NCI-H1436 treated with DMSO at 0.1 percent for 48 hours (cell line): Measurements from ENCODE around the gene GSN.

Experiments used
- DNase-seq: peaks from one replicate; lab custom pipeline; 2025; lab: John Stamatoyannopoulos, UW

The GSN gene

DNA sequence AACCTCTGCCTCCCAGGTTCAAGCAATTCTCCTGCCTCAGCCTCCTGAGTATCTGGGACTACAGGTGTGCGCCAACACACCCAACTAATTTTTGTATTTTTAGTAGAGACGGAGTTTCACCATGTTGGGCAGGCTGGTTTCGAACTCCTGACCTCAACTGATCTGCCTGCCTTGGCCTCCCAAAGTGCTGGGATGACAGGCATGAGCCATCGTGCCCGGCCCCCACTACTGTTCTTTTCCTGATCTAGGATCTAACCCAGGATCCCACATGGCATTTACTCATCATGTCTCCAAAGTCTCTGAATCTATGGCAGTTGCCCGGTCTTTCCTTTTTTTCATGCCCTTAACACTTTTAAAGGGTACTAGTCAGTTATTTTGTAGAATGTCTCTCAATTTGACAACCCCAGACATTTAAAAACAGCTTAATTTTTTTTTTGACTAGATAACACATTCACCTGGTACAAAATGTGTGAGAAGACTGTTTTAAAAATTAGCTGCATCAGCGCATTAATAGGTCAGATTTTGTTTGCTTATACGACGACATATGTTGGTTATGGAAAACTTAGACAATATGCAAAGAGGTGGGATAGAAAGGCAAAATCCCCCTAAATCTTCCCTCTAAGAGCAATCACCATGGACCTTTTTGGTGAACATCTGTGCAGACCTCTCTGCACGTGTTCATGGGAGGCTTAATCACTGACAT lies 55.6 kb downstream of the GSN start:
- DNase-seq = no peak

DNA sequence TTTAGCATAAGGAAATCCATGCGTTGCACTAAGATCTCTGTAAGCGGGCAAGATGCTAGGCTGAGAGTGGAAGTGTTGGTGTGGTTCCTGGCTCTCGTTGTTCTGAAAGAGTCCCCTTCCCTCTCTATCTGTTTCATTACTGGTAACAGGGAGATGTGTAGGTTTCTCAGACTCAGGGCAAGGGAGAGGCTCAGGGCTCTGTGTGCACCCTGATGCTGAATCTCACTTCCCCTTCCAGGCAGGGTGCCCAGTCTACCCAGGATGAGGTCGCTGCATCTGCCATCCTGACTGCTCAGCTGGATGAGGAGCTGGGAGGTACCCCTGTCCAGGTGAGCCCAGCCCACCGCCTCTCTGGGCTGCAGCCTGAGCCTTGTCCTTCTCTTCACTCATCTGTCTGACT lies 56.4 kb downstream of the GSN start:
- DNase-seq = no peak

DNA sequence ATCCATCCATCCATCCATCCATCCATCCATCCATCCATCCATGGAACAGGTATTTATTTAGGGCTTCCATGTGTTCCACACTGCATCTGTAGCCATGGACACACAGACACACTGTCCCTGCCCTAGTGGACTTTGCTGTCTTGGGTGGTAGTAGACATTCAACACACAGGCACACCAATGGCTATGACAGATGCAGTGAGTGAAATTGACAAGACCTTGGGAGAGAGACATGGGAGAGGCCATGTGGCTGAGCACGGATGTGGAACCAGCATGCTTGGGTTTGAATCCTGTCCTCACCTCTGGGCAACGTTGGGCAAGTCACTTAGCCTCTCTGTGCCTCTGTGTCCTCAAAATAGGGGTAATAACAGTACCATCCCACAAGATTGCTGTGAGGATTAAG lies 56.8 kb downstream of the GSN start:
- no peak for DNase-seq

DNA sequence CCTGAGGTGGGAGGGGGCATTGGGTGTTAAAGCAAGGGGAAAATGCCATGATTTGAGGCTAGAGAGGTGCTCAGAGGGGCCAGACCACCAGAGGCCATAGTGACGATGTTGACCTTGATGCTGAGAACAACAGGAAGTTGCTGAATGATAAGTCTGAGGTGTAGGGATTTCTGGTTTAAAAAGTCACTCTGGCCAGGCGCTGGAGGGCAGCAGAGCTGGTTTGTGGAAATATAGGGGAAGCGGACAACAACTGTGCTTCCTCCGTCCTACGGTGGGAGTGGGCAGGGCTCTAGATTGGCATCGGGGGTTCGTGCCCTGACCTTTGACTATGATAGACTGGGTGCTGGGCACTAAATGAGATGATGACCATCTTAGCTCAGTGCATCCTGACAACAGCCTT lies 57.4 kb downstream of the GSN start:
- no peak for DNase-seq

DNA sequence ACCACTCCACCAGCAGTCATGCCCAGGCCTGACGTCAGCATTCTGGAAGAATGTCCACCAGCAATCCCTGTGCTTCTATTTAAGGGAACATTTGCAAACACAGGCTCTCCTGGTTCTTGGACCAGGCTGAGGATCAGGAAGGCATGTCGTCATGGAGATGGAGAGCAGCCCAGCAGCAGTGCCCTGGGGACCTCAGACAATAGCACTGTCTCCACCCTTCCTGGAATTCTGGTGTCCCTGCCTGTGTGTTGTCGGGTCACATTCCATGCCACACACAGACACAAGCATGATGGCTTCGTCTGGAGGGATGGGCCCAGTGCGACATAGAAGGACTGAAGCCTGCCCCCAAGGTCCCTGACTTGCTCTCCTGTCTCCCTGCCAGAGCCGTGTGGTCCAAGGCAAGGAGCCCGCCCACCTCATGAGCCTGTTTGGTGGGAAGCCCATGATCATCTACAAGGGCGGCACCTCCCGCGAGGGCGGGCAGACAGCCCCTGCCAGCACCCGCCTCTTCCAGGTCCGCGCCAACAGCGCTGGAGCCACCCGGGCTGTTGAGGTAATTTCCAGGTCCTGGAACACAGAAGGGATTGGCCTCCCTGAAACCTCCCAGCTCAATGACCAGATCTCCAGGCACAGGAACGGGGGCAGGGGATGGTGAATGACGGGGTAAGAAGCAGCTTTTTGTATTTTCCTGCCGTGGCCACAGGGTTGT lies 58.3 kb downstream of the GSN start:
- DNase-seq = no peak

DNA sequence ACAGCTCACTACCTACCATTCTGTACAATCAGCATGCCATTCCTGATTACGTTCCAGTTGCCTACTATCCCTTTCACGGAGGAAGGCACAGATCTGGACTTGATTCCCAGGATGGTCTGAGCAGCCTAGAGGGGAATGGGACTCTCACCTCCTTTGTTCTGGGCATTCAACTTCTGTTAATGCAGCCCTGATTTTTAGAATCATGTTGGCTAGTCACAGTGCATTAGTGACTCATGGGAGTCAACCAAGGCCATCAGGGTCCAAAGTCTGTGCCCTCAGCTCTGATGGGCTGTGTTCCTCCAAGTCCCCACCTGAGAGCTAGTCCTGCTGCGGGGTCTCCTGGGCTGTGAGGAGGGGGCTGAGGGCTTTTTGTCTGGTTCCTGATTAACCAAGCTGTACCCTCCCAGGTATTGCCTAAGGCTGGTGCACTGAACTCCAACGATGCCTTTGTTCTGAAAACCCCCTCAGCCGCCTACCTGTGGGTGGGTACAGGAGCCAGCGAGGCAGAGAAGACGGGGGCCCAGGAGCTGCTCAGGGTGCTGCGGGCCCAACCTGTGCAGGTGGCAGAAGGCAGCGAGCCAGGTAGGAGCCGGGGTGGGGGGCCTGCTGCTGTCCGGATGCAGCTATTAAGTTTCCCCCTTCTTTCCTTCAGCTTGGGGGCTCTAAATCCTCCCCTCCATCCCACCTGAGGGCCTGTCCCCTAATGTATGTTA lies 59.1 kb downstream of the GSN start:
- DNase-seq = no peak

DNA sequence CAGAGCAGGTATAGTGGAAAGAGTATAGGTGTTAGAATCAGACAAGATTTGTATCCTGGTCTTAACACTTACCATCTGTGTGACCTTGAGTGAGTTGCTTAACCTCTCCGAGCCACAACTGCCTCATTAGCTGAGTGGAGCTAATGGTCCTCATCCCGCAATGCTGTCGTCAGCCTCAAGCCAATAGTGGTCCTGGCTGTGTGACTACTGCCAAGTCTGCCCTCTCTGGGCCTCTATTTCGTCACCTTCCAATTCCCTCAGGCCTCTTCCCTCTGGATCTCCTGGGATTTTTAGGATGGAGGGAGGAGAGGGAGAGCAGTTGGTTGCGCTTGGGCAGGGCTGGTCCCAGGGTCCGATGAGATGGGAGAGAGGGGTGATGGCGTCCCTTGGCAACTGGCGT lies 60.5 kb downstream of the GSN start:
- DNase-seq = no peak

DNA sequence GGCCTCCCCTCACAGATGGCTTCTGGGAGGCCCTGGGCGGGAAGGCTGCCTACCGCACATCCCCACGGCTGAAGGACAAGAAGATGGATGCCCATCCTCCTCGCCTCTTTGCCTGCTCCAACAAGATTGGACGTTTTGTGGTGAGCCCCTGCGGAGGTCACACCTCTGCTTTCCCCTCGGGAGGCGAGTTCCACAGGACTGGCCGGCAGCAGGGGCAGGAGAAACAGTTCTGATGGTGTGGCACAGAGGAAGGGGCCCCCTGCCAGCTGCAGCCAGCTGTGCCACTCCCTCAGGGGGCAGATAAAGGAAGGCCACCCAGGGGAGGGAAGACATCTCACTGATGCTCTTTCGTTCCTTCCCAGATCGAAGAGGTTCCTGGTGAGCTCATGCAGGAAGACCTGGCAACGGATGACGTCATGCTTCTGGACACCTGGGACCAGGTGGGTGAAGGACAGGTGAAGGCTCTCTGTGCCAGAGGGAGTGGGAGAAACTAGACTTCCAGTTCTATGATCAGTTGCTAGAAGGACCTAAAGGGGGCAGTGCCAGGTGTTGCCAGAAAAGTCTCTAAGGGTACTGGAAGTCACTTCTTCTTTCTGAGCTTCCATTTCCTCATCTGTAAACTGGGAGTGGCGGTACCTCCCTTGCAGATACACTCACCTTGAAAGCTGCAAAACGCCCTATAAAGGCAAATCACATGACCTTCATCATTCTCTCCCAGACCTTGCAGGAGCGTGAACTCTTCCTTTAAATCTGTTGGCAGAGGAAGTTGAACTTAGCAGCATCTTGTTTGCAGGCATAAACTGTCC lies 61.1 kb downstream of the GSN start:
- DNase-seq = no peak

DNA sequence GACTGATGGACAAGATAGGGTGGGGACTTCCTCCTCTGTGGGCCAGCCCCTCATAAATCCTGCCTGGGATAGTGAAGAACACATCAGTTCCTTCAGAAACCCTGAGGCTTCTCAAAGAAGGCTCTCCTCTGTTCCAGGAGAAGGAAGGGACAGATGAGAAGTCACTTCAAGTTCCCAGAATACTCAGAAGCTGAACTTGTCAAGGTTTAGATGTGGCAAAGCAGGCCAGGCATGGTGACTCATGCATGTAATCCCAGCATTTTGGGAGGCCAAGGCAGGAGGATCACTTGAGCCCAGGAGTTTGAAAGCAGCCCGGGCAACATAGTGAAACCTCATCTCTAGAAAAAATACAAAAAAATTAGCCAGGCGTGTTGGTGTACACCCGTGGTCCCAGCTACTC lies 63.6 kb downstream of the GSN start:
- DNase-seq = no peak

DNA sequence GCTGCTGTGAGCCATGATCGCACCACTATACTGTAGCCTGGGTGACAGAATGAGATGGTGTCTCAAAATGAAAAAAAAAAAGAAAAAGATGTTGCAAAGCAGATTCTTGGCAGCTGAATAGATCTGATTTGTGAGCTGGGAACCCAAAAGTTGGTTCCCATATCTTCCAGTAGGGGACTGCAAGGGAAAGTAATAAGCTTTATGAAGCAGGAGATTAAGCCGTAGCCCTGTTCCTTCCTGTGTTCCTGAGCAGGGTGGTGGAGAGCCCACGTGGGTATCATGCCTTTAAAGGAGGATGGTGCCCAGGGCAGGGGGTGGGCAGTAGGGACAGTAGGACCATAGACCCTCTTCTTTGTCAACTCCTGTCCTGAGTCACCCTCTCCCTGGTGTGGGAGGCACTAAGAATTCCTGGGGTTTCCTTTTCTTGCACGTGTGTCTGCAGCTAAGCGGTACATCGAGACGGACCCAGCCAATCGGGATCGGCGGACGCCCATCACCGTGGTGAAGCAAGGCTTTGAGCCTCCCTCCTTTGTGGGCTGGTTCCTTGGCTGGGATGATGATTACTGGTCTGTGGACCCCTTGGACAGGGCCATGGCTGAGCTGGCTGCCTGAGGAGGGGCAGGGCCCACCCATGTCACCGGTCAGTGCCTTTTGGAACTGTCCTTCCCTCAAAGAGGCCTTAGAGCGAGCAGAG lies 64.2 kb downstream of the GSN start:
- no peak for DNase-seq

DNA sequence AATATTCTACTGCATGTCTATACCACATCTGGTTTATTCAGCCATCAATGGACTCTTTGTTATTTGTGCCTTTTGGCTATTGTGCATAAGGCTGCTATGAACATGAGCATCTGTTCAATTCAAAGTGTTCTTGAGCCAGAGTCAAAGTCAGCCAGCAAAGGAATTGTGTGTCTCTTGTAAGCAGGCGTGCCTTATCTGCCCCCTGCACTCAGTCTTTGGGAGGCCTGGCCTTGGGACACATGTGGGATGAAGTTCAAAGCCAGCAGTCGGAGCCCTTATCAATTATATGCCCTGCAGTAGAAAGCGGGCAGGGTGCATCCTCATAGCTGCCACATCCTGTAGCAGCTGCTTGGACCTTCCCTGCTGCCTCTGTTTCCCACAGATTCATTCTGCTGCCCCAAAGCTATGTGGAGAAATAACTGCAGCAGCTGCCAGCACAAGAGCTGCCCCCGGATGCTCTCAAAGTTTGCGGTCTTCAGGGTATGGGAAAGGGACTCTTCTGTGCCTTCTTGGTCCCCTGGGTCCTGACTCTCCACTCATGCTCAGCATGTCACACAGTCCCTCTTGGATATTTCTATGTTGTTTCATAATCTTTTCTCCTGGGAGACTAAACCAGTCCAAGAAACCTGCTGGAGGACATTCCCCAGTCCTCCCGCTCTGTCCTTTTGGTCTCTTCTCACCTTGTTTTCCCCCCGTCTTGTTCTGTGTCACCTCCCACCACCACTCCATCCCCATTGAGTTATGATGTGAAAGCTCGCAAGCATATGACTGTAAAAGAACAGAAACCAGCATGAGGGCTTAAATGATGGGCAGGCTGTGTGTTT lies 66.2 kb downstream of the GSN start:
- DNase-seq = no peak

DNA sequence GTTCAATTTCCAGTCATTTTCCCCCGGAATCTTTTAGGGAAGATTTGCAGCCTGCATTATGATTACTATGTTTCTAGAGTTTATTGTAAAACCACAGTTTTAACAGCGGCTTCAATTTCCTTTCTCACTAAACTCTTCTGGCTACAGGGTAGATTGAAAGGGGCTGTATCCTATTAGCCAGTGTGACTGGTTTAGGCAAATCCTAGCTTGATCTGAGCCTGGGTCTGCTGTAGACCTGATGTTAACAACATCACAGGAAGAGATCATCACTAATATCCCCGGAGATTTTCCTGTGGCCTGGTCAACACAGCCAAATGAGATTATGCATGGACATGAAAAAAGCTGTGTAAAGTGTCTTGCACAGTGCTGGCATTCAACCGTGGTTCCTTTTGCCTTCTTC lies 68.7 kb downstream of the GSN start:
- no peak for DNase-seq

DNA sequence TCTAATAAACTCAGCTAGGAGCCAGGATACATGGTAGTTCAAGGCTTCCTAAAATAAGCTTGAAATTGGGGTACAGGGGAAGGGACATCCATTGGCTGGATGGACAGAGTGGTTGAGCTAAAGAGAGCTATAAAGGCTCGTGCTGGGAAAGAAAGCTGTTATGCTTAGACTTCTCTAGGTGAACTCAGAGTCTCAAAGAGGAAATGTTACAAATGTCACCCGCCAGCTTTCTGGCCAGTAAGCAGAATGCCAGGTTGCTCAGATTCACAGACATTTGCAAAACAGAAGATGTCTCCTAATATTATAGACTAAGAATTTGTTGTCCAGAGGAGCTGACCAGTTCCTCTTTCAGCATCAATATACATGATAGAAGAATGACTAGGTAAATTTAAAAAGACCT lies 71.5 kb downstream of the GSN start:
- no peak for DNase-seq

DNA sequence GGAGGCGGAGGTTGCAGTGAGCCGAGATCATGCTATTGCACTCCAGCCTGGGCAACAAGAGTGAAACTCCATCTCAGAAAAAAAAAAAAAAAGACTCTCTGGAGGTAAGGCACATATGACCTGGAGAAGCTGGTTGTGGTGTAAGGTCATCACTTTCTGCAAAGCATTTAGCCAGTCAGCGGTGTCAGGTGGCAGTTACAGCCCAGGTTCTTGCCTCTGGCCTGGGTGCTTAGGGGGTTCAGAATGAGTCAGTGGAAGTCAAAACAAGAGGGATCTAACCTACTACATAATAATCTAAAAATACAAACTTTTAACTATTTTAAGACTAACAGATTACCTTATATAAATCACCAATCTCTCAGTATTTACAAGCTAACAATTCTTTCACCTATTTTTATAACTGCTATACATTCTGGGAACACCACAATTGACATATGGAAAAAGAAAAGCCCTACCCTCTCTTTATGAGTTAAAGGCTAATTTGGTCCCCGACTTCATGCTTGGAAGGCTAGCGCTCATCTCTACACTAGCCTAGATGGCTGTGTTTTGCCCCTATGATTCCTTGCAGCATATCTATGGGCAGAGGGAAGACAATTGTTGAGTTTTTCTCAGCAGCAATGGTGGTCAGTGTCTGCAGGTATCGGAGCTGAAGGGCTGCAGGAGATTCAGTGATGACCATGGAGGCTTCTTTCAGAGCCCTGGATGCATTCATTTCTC lies 72.9 kb downstream of the GSN start:
- no peak for DNase-seq

DNA sequence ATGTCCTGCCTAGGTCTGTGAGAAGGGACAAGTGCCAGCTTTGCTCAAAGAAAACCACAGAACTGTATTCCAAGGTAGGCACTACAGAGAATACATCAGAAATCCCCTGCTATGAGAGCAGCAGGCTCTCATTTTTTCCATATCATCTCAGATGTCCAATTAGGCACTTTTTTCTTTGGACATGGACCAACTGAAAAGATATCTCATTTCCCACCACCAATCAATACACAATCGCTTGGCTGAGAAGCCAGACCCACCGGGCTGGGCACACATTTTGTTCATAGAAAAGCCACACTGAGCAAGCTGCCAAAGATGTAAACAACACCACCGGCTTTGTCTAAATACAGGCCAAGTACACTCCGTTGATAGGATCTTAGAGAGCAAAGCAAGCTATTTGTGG lies 76.2 kb downstream of the GSN start:
- no peak for DNase-seq

DNA sequence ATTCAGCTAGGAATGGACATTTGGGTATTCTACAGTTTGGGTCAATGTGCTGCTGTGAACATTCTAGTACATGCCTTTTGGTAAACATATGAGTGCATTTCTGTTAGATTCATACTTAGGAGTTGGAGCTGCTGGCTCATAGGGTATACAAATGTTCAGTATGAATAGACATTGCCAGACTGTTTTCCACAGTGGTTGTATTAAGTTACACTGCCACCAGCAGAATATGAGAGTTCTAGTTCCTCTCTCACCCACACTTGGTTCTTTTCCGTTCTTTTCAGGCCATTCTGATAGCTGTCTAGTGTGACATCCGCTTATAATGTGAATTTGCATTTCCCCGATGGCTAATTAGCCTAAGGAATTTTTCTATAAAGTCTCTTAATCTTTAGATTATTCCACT lies 77.1 kb downstream of the GSN start:
- no peak for DNase-seq

DNA sequence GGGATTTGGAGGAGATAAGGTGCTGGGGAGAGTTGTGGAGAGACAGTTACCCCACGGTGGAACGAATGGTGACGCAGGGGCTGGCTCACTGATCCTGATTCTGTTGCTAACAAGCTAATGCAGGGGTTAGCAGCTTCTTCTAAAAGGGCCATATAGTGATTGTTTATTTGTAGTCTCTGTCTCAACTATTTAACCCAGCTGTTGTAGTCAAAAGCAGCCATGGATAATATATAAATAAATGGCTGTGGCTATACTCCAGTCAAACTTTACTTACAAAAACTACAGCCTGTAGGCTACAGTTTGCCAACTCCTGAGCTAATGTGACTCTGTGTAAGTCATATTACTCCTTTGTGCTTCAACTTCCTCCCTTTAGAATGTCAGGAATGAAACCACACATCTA lies 80.3 kb downstream of the GSN start:
- DNase-seq = no peak

DNA sequence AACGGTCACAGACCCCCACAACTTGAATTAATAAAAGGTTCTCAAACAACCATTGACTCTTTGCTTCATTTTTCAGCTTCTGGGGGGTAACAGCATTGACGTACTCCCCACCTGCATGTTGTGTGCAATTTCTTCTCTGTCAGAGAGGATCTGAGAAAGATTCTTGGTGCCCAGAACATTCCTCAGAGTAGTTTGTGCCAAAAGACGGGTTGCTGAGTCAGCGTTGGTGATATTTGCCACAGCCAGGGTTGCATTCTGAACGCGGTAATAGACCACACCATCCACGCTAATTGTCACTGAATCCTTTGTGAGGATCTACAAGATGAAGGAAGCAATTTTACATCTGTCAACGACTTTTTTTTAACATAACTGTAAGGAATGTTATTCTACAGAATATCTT lies 81.0 kb downstream of the GSN start:
- DNase-seq = no peak

DNA sequence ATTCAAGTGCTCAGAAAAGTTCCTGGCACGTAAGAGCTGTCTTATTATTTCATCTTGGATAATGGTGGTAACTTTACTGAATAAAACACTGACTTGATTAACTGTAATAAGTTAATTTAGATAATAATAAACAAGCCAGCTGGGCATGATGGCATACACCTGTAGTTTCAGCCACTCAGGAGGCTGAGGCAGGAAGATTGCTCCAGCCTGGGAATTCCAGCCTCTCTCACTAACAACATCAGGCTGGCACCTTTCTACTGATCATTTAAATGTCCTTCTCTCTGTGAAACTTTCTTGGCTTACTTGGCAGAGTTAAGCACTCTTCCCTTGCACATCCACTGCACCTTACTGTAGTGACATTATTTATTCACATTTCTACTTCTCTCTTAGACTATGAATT lies 82.1 kb downstream of the GSN start:
- DNase-seq = no peak

DNA sequence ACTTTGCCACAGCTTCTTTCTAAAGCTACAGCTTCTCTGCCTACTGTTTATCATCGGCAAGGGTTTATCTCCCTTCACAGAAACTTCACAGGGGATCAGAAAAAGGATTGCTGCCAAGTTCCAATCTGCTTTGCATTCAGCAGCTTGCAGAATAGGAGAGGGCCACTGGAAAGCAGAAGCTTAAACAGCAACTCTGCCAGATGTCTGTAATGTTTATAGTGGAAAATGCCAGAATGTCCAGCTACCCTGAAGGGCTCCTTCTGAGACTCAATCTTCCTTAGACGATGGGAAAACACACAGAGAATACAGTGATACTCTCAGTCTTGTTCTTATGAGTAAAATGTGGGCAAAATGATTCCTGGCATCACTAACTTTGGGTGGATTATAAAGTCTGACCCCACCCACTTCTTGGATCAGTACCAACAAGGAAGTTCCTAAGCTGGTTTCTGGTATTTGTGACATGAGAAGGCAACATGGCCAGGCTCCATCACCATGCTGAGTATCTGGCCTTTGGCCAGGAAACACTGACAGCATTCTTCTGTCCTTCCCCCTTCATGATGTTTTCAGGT lies 83.1 kb downstream of the GSN start:
- no peak for DNase-seq
